HTR-8/SVneo (cell line): ENCODE results near the gene BLVRA.

Experiments used
- DNase-seq: peaks from one replicate; pipeline ENCODE4 v3.0.0; 2011; ENCODE audit warnings: low spot score, mixed read lengths; ENCODE audit not compliant: insufficient read length
- FAIRE-seq: peaks from 2 replicates; lab custom pipeline; 2011; peaks lifted over from hg19 to GRCh38; lab: Jason Lieb, UNC

Gene BLVRA

DNA sequence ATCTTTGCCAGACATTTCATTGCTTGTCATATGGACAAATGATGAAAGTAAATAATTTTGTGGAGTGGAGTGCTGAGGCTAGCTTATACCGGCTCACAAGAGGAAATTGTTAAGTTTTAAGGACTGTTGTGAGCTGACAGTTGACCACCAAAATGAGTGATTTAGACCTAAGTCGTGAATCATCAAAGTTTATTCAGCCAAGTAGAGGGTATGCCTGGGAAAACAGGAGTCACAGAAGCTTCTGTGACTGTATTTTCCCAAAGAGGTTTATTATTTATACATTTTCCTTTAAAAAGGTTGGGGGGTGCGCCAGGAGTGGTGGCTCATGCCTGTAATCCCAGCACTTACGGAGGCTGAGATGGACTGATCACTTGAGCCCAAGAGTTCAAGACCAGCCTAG lies 89.0 kb downstream of the BLVRA start:
- DNase-seq (no peak), FAIRE-seq (no peak)

DNA sequence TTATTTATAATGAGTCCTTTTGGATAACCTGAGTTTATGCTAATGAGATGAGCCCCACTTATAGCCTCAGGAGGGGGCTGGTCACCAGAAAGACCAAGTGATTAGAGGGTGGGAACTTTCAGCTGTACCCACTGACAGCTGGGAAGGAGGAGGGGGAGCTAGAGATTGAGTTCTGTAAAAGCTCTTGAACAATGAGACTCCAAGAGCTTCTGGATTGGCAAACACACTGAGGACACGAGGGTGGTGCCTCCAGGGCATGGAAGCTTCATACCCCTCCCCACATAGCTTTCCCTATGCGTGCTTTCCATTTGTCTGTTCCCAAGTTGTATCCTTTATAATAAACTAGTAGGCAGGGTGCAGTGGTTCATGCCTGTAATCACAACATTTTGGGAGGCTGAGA lies 90.6 kb downstream of the BLVRA start:
- DNase-seq (no peak), FAIRE-seq (no peak)

DNA sequence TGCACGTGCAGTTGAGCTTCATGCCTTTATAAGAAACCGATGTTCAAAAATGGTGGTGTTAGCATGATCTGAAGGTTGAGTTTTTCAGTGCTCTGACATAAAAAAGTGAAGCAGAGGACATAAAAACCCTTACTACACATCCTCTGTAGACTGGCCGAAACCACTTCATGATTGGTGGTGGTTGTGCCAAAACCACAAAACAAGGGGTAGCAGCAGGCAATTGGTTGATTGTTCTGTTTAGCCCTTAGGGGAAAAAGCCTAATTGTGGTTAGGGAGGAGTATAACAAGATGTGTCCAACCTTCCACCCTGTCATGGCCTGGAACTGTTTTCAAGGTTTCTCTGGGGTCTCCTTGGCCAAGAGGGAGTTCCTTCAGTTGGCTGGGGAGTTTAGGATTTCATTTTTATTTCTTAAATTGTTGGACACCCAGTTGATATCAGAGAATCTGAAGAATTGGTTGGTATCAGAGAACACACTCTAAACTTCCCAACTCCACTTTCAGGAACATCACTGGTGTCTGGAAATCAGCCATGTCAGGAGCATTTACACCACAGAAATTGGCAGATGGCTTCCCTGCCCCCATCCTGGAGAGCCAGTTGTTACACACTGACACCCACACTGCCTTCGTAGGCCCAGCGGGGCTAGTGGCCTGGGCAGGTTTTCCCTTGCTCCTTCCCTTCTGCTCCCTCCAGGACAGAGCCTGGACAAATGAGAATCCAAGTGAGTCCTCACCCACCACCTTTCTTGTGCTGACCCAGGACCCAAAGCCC lies 92.1 kb downstream of the BLVRA start:
- no peak for FAIRE-seq

DNA sequence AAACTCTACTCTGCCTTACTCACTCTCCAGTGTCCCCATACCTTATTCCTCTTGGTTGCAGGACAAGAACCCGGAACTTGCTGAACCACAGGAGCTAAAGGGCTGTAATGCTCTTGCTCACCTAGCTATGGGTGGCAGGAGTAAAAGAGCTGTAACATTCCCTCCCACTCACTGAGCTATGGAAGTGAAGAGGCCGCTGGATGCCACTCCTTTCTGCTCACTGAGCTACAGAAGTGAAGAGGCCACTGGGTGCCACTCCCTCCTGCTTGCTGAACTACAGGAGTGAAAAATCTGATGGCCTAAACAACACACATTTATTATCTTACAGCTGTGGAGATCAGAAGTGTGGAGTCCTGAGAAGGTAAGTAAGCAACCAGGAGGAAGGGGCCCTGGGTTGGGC lies 93.3 kb downstream of the BLVRA start:
- FAIRE-seq (no peak), DNase-seq (no peak)

More for the DNA sequence above, 92.1 kb downstream of the BLVRA start:
- DNase-seq, result no peak

DNA sequence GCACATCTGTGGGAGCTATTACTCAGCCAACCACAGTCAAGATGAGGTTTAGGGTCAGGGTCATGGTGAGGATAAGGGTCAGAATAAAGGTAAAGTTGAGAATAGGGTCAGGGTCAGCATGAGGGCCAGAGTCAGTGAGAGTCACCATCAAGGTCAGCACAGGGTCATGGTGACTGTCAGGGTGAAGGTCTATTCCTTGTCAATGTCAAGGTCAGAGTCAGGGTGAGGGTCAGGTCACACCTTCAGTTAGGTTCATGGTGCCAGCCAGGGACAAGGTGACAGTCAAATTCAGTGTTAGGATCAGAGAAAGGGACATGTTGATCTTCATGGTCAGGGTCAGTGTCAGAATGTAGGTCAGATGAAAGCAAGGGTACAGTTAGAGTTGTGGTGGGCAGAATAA lies 96.7 kb downstream of the BLVRA start:
- FAIRE-seq (no peak), DNase-seq (no peak)

DNA sequence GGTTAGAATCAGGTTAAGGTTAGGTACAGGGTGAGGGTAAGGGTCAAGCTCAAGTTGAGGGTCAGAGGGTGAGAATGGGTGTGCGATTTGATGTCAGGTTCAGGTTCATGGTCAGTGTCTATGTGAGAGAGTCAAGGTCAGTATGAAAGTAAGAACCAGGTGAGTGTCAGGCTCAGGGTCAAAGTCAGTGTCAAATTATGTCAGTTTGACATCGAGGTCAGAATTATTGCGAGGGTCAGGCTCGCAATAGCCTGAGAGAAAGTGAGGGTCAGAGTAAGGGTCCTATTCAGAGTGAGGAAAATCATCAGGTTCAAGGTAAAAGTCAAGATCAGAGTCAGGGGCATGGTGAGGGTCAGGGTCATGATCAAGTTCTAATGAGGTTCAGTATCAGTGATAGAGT lies 97.8 kb downstream of the BLVRA start:
- DNase-seq, result no peak
- FAIRE-seq, result no peak
